ENCODE data around the gene KCTD1. TPM values are rescaled to one million over a fixed set of nuclear protein-coding genes. Genes with fewer than 3 reads are reported as not detected.

KCTD1 gene
- total RNA-seq, 4 donors from 2014 or later: 4.7 to 6.0 (median 5.2) TPM

DNA sequence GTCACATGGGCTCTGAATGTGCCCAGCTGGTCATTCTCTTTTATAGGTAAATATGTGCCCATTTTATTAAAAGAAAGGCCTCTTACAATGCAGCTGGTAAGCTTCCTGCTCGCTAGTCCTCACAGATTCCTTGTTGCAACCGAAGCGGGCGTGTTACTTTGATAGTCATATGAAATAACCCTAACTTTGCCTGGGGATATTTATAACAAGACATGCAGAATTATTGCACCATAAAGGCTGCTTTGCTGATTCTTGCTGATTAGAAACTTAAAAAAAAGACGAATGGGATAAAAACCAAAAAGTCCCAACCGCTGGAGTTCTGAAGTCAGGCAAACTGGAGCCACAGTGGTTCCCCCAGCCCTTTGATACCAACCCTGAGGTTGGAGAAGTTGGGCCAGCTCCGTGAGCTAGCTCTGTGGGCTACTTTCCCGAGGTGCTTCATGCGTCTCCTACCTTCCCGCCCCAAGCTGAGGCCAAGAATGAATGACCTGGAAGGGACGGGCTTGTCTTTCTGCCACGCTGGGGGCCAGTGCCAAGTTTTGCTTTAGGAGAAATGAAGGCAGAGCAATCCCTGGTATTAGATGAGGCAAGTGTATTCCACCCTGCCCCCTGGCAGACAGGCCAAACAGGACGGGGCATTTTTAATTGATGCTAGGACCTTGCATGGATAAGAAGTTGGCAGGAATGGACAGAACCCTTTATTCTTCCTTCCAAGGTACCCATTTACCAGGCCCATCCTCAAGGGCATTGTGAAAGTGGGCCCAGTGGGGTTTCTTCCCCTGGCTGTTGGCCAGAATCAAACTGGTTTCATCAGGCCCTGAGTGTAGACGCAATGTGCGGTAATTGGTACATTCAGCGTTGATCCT, 140.4 kb downstream of the KCTD1 start:
- no peak for DNase-seq
- H3K4me1 ChIP-seq: no peaks in the 10 kb centered on the region
- TF ChIP-seq, protein P1, sequence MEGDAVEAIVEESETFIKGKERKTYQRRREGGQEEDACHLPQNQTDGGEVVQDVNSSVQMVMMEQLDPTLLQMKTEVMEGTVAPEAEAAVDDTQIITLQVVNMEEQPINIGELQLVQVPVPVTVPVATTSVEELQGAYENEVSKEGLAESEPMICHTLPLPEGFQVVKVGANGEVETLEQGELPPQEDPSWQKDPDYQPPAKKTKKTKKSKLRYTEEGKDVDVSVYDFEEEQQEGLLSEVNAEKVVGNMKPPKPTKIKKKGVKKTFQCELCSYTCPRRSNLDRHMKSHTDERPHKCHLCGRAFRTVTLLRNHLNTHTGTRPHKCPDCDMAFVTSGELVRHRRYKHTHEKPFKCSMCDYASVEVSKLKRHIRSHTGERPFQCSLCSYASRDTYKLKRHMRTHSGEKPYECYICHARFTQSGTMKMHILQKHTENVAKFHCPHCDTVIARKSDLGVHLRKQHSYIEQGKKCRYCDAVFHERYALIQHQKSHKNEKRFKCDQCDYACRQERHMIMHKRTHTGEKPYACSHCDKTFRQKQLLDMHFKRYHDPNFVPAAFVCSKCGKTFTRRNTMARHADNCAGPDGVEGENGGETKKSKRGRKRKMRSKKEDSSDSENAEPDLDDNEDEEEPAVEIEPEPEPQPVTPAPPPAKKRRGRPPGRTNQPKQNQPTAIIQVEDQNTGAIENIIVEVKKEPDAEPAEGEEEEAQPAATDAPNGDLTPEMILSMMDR (IDR thresholded peaks at IDR 0.05 in 4 of 5, conservative IDR thresholded peaks at IDR 0.05 in 1 of 5): no peak
- no peak for TF ChIP-seq POLR2A (IDR thresholded peaks at IDR 0.05)
- H3K27me3 ChIP-seq: no peaks in the 10 kb centered on the region
- intact Hi-C loops (cut with DNase I; ENCODE audit: low total_unique reads) (no loop called here), in situ Hi-C loops (cut with MboI; ENCODE audit: low sequenced_read_pairs in 4 of 4) (loop anchor here in 2 of 4 donors (10.0 to 25.0 kb wide), 2 partner anchors 229 to 237 kb away; no protein-coding TSS in a partner anchor)
- H3K36me3 ChIP-seq: no peaks in the 10 kb centered on the region
- no peak overlapping the region for H3K27ac ChIP-seq
- no peak for ATAC-seq
- H3K9me3 ChIP-seq: no peaks in the 10 kb centered on the region
- no peak overlapping the region for H3K4me3 ChIP-seq

DNA sequence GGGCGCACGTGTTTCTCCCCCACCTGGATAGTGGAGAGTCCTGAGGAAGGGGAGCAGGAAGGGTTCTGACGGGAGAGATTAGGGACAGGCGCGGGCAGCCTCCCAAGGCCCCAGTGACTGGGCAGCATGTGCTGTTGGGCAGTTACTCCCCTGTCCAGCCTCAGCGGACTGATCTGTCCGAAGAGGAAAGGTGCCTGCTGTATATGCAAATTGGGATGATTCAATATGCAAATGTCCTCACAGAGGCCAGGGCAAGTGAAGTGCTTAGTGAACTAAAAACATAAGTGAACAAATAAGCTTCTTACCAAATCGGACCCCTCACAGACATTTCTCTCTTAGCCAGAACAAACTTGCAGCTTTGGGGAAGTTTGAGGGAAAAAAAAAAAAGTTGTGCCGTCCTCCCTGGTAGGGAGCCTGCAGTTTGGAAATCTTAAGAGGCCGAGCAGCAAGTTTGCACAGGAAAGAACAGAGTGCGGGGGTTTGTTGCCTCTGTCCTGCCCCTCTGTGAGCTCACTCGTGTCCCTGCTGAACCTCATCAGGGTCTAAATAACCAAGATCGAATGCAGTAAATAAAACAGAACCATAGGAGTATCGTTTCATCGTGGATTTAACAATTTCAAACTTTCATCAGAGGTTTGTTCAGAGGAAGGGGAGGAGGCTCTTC, 141.4 kb downstream of the KCTD1 start:
- H3K4me3 ChIP-seq: no peak overlapping the region
- no peaks in the 10 kb centered on the region for H3K27me3 ChIP-seq
- H3K27ac ChIP-seq: no peak overlapping the region
- no peaks in the 10 kb centered on the region for H3K9me3 ChIP-seq
- DNase-seq (no peak), ATAC-seq (no peak)
- in situ Hi-C loops (cut with MboI; ENCODE audit: low sequenced_read_pairs in 4 of 4) (loop anchor here in 2 of 4 donors (10.0 to 25.0 kb wide), 2 partner anchors 230 to 238 kb away; no protein-coding TSS in a partner anchor), intact Hi-C loops (cut with DNase I; ENCODE audit: low total_unique reads) (no loop called here)
- TF ChIP-seq POLR2A (IDR thresholded peaks at IDR 0.05): no peak
- TF ChIP-seq, protein P1 (IDR thresholded peaks at IDR 0.05 in 4 of 5, conservative IDR thresholded peaks at IDR 0.05 in 1 of 5): no peak
- no peaks in the 10 kb centered on the region for H3K36me3 ChIP-seq
- no peaks in the 10 kb centered on the region for H3K4me1 ChIP-seq

DNA sequence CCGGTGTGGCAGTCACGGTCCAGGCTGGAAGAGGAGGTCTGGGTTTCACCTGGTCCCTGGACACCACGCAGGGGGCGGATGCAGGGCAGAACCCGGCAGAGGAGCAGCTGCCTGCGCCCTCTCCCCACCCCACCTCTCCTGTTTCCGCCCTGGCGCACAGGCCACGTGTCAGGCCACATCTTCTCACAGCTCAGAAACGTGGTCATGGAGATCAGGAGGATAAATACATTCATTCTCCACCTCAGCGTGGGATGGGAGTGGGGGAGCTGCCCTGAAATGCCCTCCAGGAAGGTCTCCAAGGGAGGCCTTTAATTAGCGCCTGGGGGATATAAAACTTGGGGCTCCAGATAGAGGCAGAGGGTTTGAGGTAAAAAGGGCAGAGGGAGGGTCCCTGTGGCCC, 142.0 kb downstream of the KCTD1 start:
- Histone ChIP-seq H3K4me1 (no peaks in the 10 kb centered on the region), H3K27ac (no peak overlapping the region), H3K36me3 (no peaks in the 10 kb centered on the region), H3K4me3 (no peak overlapping the region), H3K9me3 (no peaks in the 10 kb centered on the region), H3K27me3 (no peaks in the 10 kb centered on the region)
- in situ Hi-C loops (cut with MboI; ENCODE audit: low sequenced_read_pairs in 4 of 4) (loop anchor here in 2 of 4 donors (10.0 to 25.0 kb wide), 2 partner anchors 231 to 238 kb away; no protein-coding TSS in a partner anchor), intact Hi-C loops (cut with DNase I; ENCODE audit: low total_unique reads) (no loop called here)
- TF ChIP-seq POLR2A (IDR thresholded peaks at IDR 0.05): no peak
- TF ChIP-seq, protein P1 (IDR thresholded peaks at IDR 0.05 in 4 of 5, conservative IDR thresholded peaks at IDR 0.05 in 1 of 5): no peak
- no peak for ATAC-seq
- DNase-seq: no peak

DNA sequence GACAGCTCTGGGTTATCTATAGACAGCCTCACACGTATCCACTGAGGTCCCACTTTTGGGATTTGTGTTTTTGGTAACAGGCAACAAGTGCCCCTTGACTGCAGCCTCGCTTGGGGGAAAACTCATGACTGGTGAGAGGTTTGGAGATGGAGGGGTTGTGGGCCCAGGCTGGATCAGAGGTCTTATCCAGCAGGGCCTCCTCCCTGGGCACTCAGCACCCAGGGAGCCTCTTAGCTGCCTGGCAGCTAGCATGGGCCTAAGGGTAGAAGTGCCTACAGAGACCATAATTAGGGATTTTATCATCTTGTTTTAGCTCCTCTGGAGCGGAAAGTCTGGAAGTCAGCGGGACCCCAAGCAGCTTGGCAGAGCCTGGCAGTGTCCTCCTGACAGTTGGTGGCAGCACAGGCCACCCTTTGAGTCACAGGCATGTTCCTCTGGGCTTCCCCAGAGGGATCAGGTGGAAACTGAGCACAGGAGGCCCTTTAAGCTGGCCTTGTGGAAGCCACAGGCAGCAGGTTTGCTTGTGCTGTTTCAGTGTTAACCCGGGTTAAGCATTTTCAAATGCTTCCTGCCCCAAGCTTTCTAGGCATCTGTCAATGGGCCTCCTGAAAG, 143.1 kb downstream of the KCTD1 start:
- no peak for TF ChIP-seq POLR2A (IDR thresholded peaks at IDR 0.05)
- TF ChIP-seq, protein P1 (IDR thresholded peaks at IDR 0.05 in 4 of 5, conservative IDR thresholded peaks at IDR 0.05 in 1 of 5): peak; percentile 10 to 54 (median 36)
- Histone ChIP-seq H3K27me3 (no peaks in the 10 kb centered on the region), H3K27ac (no peak overlapping the region), H3K4me1 (no peaks in the 10 kb centered on the region), H3K36me3 (no peaks in the 10 kb centered on the region), H3K9me3 (no peaks in the 10 kb centered on the region), H3K4me3 (no peak overlapping the region)
- DNase-seq (peak in 1 of 2 donors; percentile 35), ATAC-seq (peak; percentile 61 to 81)
- in situ Hi-C loops (cut with MboI; ENCODE audit: low sequenced_read_pairs in 4 of 4): loop anchor here in 2 of 4 donors (10.0 to 25.0 kb wide), 2 partner anchors 232 to 240 kb away; no protein-coding TSS in a partner anchor
- intact Hi-C loops (cut with DNase I; ENCODE audit: low total_unique reads): no loop called here

Small RNA genes lying within 50 kb of the gene (microRNA-seq; reads per million reads assigned to microRNA genes)
- 0 reads per million in 2 donors for gene MIR8057 (ENCODE audit: borderline replicate concordance in 2 of 2)
